Heart right ventricle (tissue), 16 donors: ENCODE measurements around the gene LNX1. TPM values are rescaled to one million over a fixed set of nuclear protein-coding genes. Genes with fewer than 3 reads are reported as not detected.

Experiments used
- ATAC-seq, 8 donors: fragments of 200-7000 bp; cut with Tn5 transposase; one replicate each; pipeline ENCODE4 v1.9.1; 2020; ENCODE audit warnings: mild to moderate bottlenecking in 8 of 8, moderate library complexity in 8 of 8, moderate number of reproducible peaks in 1 of 8
- DNase-seq, 2 donors: peaks; one replicate each; pipeline ENCODE4 v3.0.0-alpha.2; 2020
- H3K27ac ChIP-seq, 10 donors: fragments of 200-600 bp; sonication (generic) in 2 of 10; one replicate each; pipeline versions ENCODE4 v1.5.0 to v1.8.0; 2020 to 2022; ENCODE audit warnings: mild to moderate bottlenecking in 3 of 10
- H3K27me3 ChIP-seq, 7 donors: fragments of 200-600 bp; one replicate each; pipeline ENCODE4 v1.8.0; 2021 to 2022; ENCODE audit warnings: mild to moderate bottlenecking in 2 of 7
- H3K36me3 ChIP-seq, 9 donors: fragments of 200-600 bp; sonication (generic) in 1 of 9; one replicate each; pipeline versions ENCODE4 v1.5.0 to v1.8.0; 2020 to 2022; ENCODE audit warnings: mild to moderate bottlenecking in 2 of 9
- H3K4me1 ChIP-seq, 9 donors: fragments of 200-600 bp; sonication (generic) in 1 of 9; one replicate each; pipeline versions ENCODE4 v1.5.0 to v1.8.0; 2020 to 2022; ENCODE audit warnings: mild to moderate bottlenecking in 4 of 9
- H3K4me3 ChIP-seq, 10 donors: fragments of 200-600 bp; sonication (generic) in 2 of 10; one replicate each; pipeline versions ENCODE4 v1.5.0 to v1.8.0; 2020 to 2022; ENCODE audit warnings: mild to moderate bottlenecking in 7 of 10, moderate library complexity in 2 of 10
- H3K9me3 ChIP-seq, 11 donors: fragments of 200-600 bp in 10 of 11; sonication (generic) in 2 of 11; one replicate each; pipeline versions ENCODE4 v1.5.0 to v1.8.0; 2013 to 2022; ENCODE audit warnings: mild to moderate bottlenecking in 2 of 11, control low read depth in 1 of 11, moderate library complexity in 1 of 11
- WGBS, 2 donors: extraction: QIAGEN DNeasy Blood & Tissue Kit; methylation state at CpG; one replicate each; pipeline ENCODE4 v1.1.7; 2013; ENCODE audit warnings: inconsistent platforms in 1 of 2; 5-methylcytosine and 5-hydroxymethylcytosine counted together
- intact Hi-C, 10 donors: fragments of 100-400 bp; cut with DNase I; formaldehyde crosslinking; loops; one replicate each; pipeline versions ENCODE4 v1.11.1 to v1.14.2; 2022
- polyA plus RNA-seq, 2 donors: library from polyadenylated mRNA; stranded (reverse); fragments of 200-250 nt; gene quantifications; one replicate each; pipeline ENCODE4 v1.2.3, GENCODE V29; 2013
- total RNA-seq, 10 donors: library from RNA; stranded (reverse); fragmentation: NEBNext Ultra II Directional in 3 of 10; extraction: Animal tissue kit (Norgen Biotek cat#: 25700) in 3 of 10; gene quantifications; one replicate each; pipeline versions ENCODE4 v1.2.1 to v1.2.4, GENCODE V29; 2021 to 2023
- TF ChIP-seq, protein P1 (sequence below), 9 donors: fragments of 200-600 bp; sonication (generic) in 2 of 9; IDR thresholded peaks; one replicate each; pipeline versions ENCODE4 v1.5.0 to v1.8.0; 2021 to 2022; ENCODE audit warnings: antibody characterized with exemption in 9 of 9, mild to moderate bottlenecking in 5 of 9, moderate library complexity in 1 of 9
- donor health status: Arrhythmogenic right ventricular cardiomyopathy.
- donor health status: ischemic (EF 13 %, LVEDD 7.1; RV severe dilation, severe dysfunction).
- donor health status: healthy with polysubstance abuse.
- donor health status: DM: no; HTN: yes; CAD: no.
- donor health status: DM: no; HTN: no; CAD: no.
- donor health status: ischemic (EF 25% LVEDD 6.9; RV normal size, moderate dysfunction).
- donor health status: ischemic (EF 25% LVEDD 5.7; RV mildly dilated, moderate dysfunction).
- donor health status: healthy.
- donor health status: DM: yes; HTN: yes; CAD: no.
- donor health status: Ischemic cardiomyopathy.
- donor health status: ischemic (EF 35%, LVEDD 5.7; RV mildly dilated, moderate dysfunction).
- donor health status: nonischemic (EF 11% LVEDD 7.7; RV severe dilation, severe dysfunction).
- donor health status: DM: yes; HTN: yes; CAD: no.
- donor health status: PGD.
- donor health status: ischemic (EF 29% LVEDD 5.4; RV normal size, mild dysfunction).
- donor health status: nonischemic (EF 23%, LVEDD 6.1; RV moderate dilation, normal function).

LNX1 gene
- total and polyA plus RNA-seq, 12 donors = 2.0 to 16.1 (median 5.6) TPM

DNA sequence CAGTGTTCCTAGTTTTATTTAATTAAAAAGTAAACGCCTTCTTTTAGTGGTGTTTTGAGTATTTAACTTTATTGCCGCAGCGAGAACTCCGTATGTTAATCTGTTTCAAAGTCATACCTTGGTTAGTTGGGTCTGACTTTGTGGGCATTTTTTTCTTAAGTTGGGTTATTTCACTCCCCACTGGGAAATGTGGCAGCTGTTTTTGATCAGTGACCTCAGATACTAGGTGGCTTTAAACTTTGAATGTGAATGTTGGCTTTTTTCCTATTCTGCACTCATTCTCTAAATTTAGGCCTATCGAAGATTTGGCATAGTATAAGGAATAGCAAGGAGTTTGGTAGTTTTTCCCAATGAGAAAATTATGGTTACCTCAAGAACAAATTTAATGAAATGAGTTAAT is 127.9 kb downstream of the LNX1 start:
- Histone ChIP-seq H3K27ac (no peak overlapping the region), H3K4me1 (no peaks in the 10 kb centered on the region), H3K36me3 (peaks cover 0 to 55% (median 19%) of the 10 kb centered on the region in 9 donors), H3K9me3 (peaks cover 0 to 22% (median 4%) of the 10 kb centered on the region in 11 donors), H3K4me3 (no peak overlapping the region), H3K27me3 (no peaks in the 10 kb centered on the region)
- TF ChIP-seq, protein P1, sequence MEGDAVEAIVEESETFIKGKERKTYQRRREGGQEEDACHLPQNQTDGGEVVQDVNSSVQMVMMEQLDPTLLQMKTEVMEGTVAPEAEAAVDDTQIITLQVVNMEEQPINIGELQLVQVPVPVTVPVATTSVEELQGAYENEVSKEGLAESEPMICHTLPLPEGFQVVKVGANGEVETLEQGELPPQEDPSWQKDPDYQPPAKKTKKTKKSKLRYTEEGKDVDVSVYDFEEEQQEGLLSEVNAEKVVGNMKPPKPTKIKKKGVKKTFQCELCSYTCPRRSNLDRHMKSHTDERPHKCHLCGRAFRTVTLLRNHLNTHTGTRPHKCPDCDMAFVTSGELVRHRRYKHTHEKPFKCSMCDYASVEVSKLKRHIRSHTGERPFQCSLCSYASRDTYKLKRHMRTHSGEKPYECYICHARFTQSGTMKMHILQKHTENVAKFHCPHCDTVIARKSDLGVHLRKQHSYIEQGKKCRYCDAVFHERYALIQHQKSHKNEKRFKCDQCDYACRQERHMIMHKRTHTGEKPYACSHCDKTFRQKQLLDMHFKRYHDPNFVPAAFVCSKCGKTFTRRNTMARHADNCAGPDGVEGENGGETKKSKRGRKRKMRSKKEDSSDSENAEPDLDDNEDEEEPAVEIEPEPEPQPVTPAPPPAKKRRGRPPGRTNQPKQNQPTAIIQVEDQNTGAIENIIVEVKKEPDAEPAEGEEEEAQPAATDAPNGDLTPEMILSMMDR (IDR thresholded peaks at IDR 0.05) = no peak
- DNase-seq (no peak), ATAC-seq (no peak)
- intact Hi-C loops = no loop called here
- WGBS, 2 donors = 90 to 94% methylated on average over 5 of the region's 5 CpGs

DNA sequence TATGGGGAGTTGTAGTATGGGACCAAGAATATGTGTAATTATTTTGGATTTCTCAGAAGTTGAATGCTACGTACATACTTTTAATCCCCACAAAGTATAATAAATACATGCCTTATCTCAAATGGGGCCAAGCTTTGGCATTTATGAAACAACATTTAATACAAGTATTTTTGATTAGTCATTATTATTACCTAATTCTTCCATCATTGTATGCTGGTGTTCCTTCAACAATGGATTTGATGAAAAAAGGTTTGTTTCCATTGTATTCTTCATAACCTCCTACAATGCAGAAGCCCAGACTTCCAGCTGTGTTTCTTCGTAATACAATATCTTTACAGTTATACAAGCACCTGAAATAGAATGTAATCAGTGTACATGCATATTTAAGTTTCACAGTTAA is 130.0 kb downstream of the LNX1 start:
- H3K27ac ChIP-seq = no peak overlapping the region
- intact Hi-C loops = no loop called here
- no peak overlapping the region for H3K4me3 ChIP-seq
- TF ChIP-seq, protein P1 (IDR thresholded peaks at IDR 0.05) = no peak
- peaks cover 0 to 4% (median 0%) of the 10 kb centered on the region in 11 donors for H3K9me3 ChIP-seq
- 94 to 95% methylated on average over 2 of the region's 2 CpGs for WGBS, 2 donors
- no peak for ATAC-seq
- peaks cover 0 to 76% (median 25%) of the 10 kb centered on the region in 9 donors for H3K36me3 ChIP-seq
- H3K27me3 ChIP-seq = no peaks in the 10 kb centered on the region
- DNase-seq = no peak
- no peaks in the 10 kb centered on the region for H3K4me1 ChIP-seq

DNA sequence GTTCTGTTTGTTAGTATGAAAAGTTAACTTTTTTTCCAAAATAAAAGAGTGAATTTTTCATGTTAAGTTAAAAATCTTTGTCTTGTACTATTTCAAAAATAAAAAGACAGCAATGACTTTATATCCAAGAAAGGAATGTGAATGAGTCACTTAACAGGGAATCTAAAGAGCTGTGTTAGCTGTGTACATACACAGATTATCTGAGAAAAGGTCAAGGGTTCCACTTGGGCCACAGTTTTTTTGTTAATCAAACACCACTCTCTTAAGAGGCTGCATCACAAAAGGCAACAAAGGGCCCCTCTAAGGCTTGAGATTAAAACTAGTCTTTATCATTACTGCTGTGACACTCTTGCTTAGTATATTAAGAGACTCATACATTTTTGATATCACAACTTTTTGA is 131.7 kb downstream of the LNX1 start:
- H3K4me1 ChIP-seq = no peaks in the 10 kb centered on the region
- no peaks in the 10 kb centered on the region for H3K9me3 ChIP-seq
- DNase-seq (no peak), ATAC-seq (no peak)
- H3K27me3 ChIP-seq = no peaks in the 10 kb centered on the region
- intact Hi-C loops = no loop called here
- TF ChIP-seq, protein P1 (IDR thresholded peaks at IDR 0.05) = no peak
- peaks cover 0 to 93% (median 31%) of the 10 kb centered on the region in 9 donors for H3K36me3 ChIP-seq
- H3K4me3 ChIP-seq = no peak overlapping the region
- no peak overlapping the region for H3K27ac ChIP-seq

DNA sequence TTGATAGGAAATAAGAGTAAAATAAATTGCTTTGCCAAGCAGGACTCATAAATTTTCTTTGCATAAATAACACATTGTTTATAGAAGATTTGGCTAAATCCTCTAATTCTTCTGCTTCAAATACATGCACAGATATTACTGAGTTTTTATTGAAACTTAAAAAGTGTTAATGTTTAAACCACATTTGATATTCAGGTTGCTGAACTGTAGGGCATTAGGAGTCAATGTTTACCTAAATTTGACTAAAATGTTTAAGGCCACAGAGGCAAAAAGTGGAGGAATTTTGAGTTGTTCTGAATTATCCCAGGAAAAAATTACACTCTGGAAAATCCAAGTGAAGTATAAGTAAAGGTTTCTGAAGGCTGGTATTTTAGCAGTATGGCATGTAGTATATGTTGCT is 135.1 kb downstream of the LNX1 start:
- intact Hi-C loops = no loop called here
- TF ChIP-seq, protein P1 (IDR thresholded peaks at IDR 0.05) = no peak
- no peak overlapping the region for H3K27ac ChIP-seq
- ATAC-seq (no peak), DNase-seq (no peak)
- no peaks in the 10 kb centered on the region for H3K27me3 ChIP-seq
- no peaks in the 10 kb centered on the region for H3K9me3 ChIP-seq
- H3K36me3 ChIP-seq = peaks cover 0 to 97% (median 44%) of the 10 kb centered on the region in 9 donors
- H3K4me3 ChIP-seq = no peak overlapping the region
- peaks cover 0 to 7% (median 0%) of the 10 kb centered on the region in 9 donors for H3K4me1 ChIP-seq
